ENCODE measurements around the gene BNC2.

DNA sequence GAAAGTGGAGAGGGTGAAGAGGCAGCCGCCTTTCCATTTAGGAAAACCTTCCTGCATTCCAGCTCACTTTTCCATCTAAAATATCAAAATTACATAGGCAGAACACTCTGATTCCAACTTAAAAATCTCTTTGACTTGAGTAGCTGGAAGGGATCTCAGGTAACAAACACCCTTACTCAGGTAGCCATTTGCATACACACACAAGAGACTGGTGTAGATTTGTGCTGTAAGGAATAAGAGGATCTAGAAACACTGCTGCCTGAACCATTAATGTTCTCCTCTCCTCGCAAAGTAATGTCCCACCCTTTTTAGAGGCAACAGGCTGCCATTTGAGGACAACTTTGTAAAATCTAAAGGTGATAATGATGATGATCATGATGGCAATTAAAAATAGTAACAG is 53.5 kb downstream of the BNC2 start:
- TF ChIP-seq EP300 (IDR thresholded peaks at IDR 0.05; ENCODE audit: borderline replicate concordance), result no peak
- no peak for TF ChIP-seq TCF12 (IDR thresholded peaks at IDR 0.05; ENCODE audit: low read depth)
- TF ChIP-seq TAF1 (IDR thresholded peaks at IDR 0.05; ENCODE audit: low read depth), result no peak
- TF ChIP-seq, protein P1, sequence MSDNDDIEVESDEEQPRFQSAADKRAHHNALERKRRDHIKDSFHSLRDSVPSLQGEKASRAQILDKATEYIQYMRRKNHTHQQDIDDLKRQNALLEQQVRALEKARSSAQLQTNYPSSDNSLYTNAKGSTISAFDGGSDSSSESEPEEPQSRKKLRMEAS (IDR thresholded peaks at IDR 0.05), result no peak
- no peak for TF ChIP-seq YY1 (IDR thresholded peaks at IDR 0.05; ENCODE audit: low read depth)
- TF ChIP-seq RAD21 (IDR thresholded peaks at IDR 0.05; ENCODE audit: low read depth), result no peak
- TF ChIP-seq TEAD4 (IDR thresholded peaks at IDR 0.05), result no peak
- no peak for TF ChIP-seq FOXM1 (IDR thresholded peaks at IDR 0.05; ENCODE audit: borderline replicate concordance, low read depth)
- TF ChIP-seq, protein P2, sequence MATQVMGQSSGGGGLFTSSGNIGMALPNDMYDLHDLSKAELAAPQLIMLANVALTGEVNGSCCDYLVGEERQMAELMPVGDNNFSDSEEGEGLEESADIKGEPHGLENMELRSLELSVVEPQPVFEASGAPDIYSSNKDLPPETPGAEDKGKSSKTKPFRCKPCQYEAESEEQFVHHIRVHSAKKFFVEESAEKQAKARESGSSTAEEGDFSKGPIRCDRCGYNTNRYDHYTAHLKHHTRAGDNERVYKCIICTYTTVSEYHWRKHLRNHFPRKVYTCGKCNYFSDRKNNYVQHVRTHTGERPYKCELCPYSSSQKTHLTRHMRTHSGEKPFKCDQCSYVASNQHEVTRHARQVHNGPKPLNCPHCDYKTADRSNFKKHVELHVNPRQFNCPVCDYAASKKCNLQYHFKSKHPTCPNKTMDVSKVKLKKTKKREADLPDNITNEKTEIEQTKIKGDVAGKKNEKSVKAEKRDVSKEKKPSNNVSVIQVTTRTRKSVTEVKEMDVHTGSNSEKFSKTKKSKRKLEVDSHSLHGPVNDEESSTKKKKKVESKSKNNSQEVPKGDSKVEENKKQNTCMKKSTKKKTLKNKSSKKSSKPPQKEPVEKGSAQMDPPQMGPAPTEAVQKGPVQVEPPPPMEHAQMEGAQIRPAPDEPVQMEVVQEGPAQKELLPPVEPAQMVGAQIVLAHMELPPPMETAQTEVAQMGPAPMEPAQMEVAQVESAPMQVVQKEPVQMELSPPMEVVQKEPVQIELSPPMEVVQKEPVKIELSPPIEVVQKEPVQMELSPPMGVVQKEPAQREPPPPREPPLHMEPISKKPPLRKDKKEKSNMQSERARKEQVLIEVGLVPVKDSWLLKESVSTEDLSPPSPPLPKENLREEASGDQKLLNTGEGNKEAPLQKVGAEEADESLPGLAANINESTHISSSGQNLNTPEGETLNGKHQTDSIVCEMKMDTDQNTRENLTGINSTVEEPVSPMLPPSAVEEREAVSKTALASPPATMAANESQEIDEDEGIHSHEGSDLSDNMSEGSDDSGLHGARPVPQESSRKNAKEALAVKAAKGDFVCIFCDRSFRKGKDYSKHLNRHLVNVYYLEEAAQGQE (IDR thresholded peaks at IDR 0.05; ENCODE audit: low read depth), result no peak
- no peak for TF ChIP-seq NFIC (IDR thresholded peaks at IDR 0.05)
- TF ChIP-seq, protein P3, sequence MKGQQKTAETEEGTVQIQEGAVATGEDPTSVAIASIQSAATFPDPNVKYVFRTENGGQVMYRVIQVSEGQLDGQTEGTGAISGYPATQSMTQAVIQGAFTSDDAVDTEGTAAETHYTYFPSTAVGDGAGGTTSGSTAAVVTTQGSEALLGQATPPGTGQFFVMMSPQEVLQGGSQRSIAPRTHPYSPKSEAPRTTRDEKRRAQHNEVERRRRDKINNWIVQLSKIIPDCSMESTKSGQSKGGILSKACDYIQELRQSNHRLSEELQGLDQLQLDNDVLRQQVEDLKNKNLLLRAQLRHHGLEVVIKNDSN (IDR thresholded peaks at IDR 0.05), result no peak
- no peak for TF ChIP-seq EGR1 (IDR thresholded peaks at IDR 0.05)
- no peak for TF ChIP-seq CEBPB (IDR thresholded peaks at IDR 0.05)

All from Ishikawa (cell line).